Muscle layer of duodenum (tissue), 2 donors: ENCODE measurements around the gene MYLK4.

Experiments used
- H3K27ac ChIP-seq: one replicate; pipeline ENCODE4 v1.7.0; 2013; ENCODE audit warnings: mild to moderate bottlenecking, low read length
- H3K27me3 ChIP-seq: one replicate; pipeline ENCODE4 v1.7.0; 2013; ENCODE audit warnings: low read depth, mild to moderate bottlenecking, control low read depth, low read length
- H3K36me3 ChIP-seq, 2 donors: one replicate each; pipeline ENCODE4 v1.7.0; 2013; ENCODE audit warnings: low read length in 2 of 2, control low read depth in 1 of 2, mild to moderate bottlenecking in 1 of 2; ENCODE audit not compliant: insufficient read depth in 2 of 2, control insufficient read depth in 1 of 2
- H3K4me1 ChIP-seq, 2 donors: one replicate each; pipeline ENCODE4 v1.7.0; 2013; ENCODE audit warnings: low read length in 2 of 2, mild to moderate bottlenecking in 2 of 2, control low read depth in 1 of 2, moderate library complexity in 1 of 2; ENCODE audit not compliant: insufficient read depth in 2 of 2, control insufficient read depth in 1 of 2
- H3K4me3 ChIP-seq, 2 donors: one replicate each; pipeline ENCODE4 v1.7.0; 2013; ENCODE audit warnings: low read length in 2 of 2, low read depth in 1 of 2, mild to moderate bottlenecking in 1 of 2
- H3K9me3 ChIP-seq, 2 donors: one replicate each; pipeline ENCODE4 v1.7.0; 2013; ENCODE audit warnings: low read length in 2 of 2, control low read depth in 1 of 2, mild to moderate bottlenecking in 1 of 2; ENCODE audit not compliant: control insufficient read depth in 1 of 2
- donor health status: healthy.

The MYLK4 gene

GRCh38 chr6:2753743-2754142, 3.0 kb upstream of the MYLK4 start:
- H3K4me1 ChIP-seq = peaks cover 0 to 8% of the 10 kb centered on the region in 2 donors
- H3K27me3 ChIP-seq = no peaks in the 10 kb centered on the region
- no peak overlapping the region for H3K27ac ChIP-seq
- H3K9me3 ChIP-seq = no peaks in the 10 kb centered on the region
- no peaks in the 10 kb centered on the region for H3K36me3 ChIP-seq
- H3K4me3 ChIP-seq = no peak overlapping the region

GRCh38 chr6:2753110-2753489, 2.4 kb upstream of the MYLK4 start:
- Histone ChIP-seq H3K4me1 (peaks cover 0 to 8% of the 10 kb centered on the region in 2 donors), H3K27ac (no peak overlapping the region), H3K27me3 (no peaks in the 10 kb centered on the region), H3K9me3 (no peaks in the 10 kb centered on the region), H3K4me3 (no peak overlapping the region), H3K36me3 (no peaks in the 10 kb centered on the region)

GRCh38 chr6:2752477-2753109, 1.9 kb upstream of the MYLK4 start:
- H3K27me3 ChIP-seq = no peaks in the 10 kb centered on the region
- peaks cover 0 to 8% of the 10 kb centered on the region in 2 donors for H3K4me1 ChIP-seq
- H3K36me3 ChIP-seq = no peaks in the 10 kb centered on the region
- H3K27ac ChIP-seq = no peak overlapping the region
- no peaks in the 10 kb centered on the region for H3K9me3 ChIP-seq
- H3K4me3 ChIP-seq = no peak overlapping the region

- Histone ChIP-seq H3K36me3 (no peaks in the 10 kb centered on the region), H3K27me3 (no peaks in the 10 kb centered on the region), H3K9me3 (no peaks in the 10 kb centered on the region), H3K27ac (no peak overlapping the region), H3K4me3 (no peak overlapping the region), H3K4me1 (peaks cover 0 to 8% of the 10 kb centered on the region in 2 donors)
These were observed 1.1 kb upstream of the MYLK4 start for GRCh38 chr6:2751871-2752270.

- Histone ChIP-seq H3K27ac (no peak overlapping the region), H3K36me3 (no peaks in the 10 kb centered on the region), H3K4me1 (peaks cover 0 to 8% of the 10 kb centered on the region in 2 donors), H3K9me3 (no peaks in the 10 kb centered on the region), H3K4me3 (no peak overlapping the region), H3K27me3 (no peaks in the 10 kb centered on the region)
These were observed 637 bp downstream of the MYLK4 start for GRCh38 chr6:2749969-2750600.

GRCh38 chr6:2748183-2748582, 2.5 kb downstream of the MYLK4 start:
- Histone ChIP-seq H3K4me3 (no peak overlapping the region), H3K9me3 (no peaks in the 10 kb centered on the region), H3K4me1 (peaks cover 4 to 8% of the 10 kb centered on the region in 2 donors), H3K27ac (no peak overlapping the region), H3K27me3 (no peaks in the 10 kb centered on the region), H3K36me3 (no peaks in the 10 kb centered on the region)

- H3K4me3 ChIP-seq = no peak overlapping the region
- H3K9me3 ChIP-seq = no peaks in the 10 kb centered on the region
- H3K4me1 ChIP-seq = peaks cover 4 to 8% of the 10 kb centered on the region in 2 donors
- no peaks in the 10 kb centered on the region for H3K27me3 ChIP-seq
- H3K27ac ChIP-seq = no peak overlapping the region
- no peaks in the 10 kb centered on the region for H3K36me3 ChIP-seq
These were observed 4.1 kb downstream of the MYLK4 start for GRCh38 chr6:2746557-2747061.

GRCh38 chr6:2745246-2745645, 5.5 kb downstream of the MYLK4 start:
- Histone ChIP-seq H3K27me3 (no peaks in the 10 kb centered on the region), H3K9me3 (no peaks in the 10 kb centered on the region), H3K27ac (no peak overlapping the region), H3K4me1 (peaks cover 4 to 7% of the 10 kb centered on the region in 2 donors), H3K4me3 (no peak overlapping the region), H3K36me3 (no peaks in the 10 kb centered on the region)

GRCh38 chr6:2744778-2745177, 5.9 kb downstream of the MYLK4 start:
- Histone ChIP-seq H3K27me3 (no peaks in the 10 kb centered on the region), H3K4me1 (peaks cover 2 to 4% of the 10 kb centered on the region in 2 donors), H3K27ac (no peak overlapping the region), H3K36me3 (no peaks in the 10 kb centered on the region), H3K4me3 (no peak overlapping the region), H3K9me3 (no peaks in the 10 kb centered on the region)

GRCh38 chr6:2744209-2744771, 6.4 kb downstream of the MYLK4 start:
- Histone ChIP-seq H3K9me3 (no peaks in the 10 kb centered on the region), H3K27ac (no peak overlapping the region), H3K4me1 (peaks cover 0 to 4% of the 10 kb centered on the region in 2 donors), H3K36me3 (no peaks in the 10 kb centered on the region), H3K4me3 (no peak overlapping the region), H3K27me3 (no peaks in the 10 kb centered on the region)

GRCh38 chr6:2743280-2744208, 7.2 kb downstream of the MYLK4 start:
- Histone ChIP-seq H3K4me1 (peaks cover 0 to 4% of the 10 kb centered on the region in 2 donors), H3K4me3 (no peak overlapping the region), H3K27ac (no peak overlapping the region), H3K27me3 (no peaks in the 10 kb centered on the region), H3K36me3 (no peaks in the 10 kb centered on the region), H3K9me3 (no peaks in the 10 kb centered on the region)
